NCI-H2029 (cell line): Measurements from ENCODE around the gene ABHD12.
"Not testable (repeated sequence)": the region's sequence is repeated elsewhere in the genome, so short reads cannot be mapped to it uniquely, and the experiment has no call there.

Experiments
- DNase-seq: peaks from one replicate; lab custom pipeline; 2025; lab: John Stamatoyannopoulos, UW

Gene ABHD12

DNA sequence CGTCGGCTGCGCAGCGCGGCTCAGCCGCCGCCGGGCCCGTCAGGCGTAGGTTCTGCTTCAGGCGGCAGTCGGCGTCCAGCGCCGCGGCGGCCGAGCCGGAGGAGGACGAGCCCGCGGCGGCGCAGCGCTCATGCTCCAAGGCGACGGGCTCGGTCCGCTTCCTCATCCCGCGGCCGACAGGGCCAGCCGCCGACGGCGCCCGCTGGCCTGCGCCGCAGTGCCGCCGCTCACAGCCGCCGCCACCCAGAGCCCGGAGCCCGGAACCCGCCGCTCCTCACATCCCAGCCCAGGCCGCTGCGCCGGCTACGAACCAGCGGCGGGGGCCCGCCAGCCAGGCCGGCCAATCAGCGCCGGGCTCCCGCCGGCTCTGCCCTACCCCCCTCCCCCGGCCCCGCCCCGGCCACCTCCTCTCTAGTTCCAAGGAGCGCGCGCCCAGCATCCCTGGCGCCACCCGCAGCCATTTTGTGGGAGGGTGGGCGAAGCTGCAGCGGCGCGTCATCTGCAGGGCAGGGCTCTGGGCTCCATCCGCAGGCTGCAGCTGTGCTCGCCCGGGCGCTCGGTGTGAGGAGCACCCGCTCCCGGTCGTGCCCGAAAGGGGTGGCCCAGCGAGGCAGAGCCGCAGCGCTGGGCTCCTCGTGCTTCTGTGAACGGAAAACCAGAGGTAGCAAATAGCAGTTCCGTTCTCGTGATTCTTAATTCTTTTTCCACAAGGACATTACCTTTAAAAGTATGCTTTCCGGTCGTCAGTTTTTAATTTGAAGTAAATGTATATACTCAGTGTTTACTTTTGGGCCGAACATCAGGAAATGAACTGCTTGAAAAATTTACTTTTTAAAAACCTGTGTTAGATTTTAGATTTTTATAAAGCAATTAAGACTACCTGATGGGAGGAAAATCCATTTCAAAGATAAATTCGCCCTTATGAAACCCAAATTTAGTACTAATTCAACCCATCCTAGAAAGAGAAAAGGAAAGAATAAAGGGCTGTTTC lies at the start of gene ABHD12:
ABHD12 (minus strand) TSS at position 298 of the 991 bp plus-strand sequence; CDS start at position 166, 132 bp downstream.
- peak; percentile 97 for DNase-seq

GRCh38 chr20:25439328-25439727 lies 48.7 kb upstream of the ABHD12 start:
- DNase-seq = no peak

DNA sequence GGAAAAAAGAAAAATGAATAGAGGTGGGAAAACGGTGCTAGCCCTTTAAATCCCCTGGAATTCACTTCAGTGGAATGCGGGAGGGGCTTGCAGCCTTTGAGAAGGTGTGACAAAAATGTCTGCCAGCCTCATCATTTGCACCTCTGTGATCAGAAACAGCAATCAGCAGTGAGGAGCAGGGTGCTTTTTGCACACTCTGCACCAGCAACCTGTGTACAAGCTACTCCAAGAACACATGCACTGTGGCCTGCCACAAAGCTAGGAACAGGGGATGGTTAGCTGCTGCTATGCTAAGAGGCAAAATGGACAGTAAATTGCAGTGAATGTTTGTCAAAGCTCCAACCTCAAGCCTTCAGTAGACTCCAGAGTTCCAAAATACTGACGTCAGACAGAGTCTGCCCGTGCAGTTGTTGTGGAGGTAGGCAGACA lies 46.5 kb upstream of the ABHD12 start:
- no peak for DNase-seq

GRCh38 chr20:25424536-25424935 lies 33.9 kb upstream of the ABHD12 start:
- DNase-seq = no peak

DNA sequence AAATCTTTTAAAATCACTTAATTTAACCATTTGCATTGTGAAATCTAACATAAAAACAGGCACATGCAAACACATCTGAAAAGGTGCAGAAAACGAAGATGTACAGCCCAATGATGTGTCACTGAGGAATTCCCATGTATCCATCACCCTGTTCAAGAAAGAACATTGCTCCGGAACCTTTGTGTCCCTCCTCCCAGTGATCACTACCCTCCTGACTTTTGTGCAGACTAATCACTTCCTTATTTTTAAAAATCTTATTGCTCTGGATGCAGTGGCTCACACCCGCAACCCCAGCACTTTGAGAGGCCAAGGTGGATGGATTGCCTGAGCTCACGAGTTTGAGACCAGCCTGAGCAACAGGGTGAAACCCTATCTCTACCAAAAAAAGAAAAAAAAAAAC lies 31.4 kb upstream of the ABHD12 start:
- no peak for DNase-seq

- DNase-seq = no peak
Observed at GRCh38 chr20:25421102-25421501, 30.5 kb upstream of the ABHD12 start.

GRCh38 chr20:25418776-25419175 lies 28.1 kb upstream of the ABHD12 start:
- DNase-seq = no peak

DNA sequence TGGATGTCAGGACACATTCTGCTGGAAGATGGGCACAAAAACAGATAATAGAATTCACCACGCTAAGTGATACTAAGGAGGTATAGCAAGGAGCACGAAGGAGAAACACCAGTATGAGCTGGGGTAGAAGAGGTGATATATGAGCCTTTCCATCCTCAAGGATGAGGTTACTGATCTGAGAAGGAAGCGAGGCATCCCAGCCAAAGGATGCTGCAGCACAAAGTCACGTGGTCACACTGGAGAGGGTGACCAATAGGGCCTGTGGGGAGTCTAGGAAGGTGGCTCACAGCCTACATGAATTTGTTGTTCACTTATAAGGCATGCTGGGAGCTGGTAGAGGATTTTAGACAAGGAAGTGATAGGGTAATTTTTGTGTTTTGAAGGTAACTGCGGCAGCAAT lies 18.3 kb upstream of the ABHD12 start:
- DNase-seq = no peak

DNA sequence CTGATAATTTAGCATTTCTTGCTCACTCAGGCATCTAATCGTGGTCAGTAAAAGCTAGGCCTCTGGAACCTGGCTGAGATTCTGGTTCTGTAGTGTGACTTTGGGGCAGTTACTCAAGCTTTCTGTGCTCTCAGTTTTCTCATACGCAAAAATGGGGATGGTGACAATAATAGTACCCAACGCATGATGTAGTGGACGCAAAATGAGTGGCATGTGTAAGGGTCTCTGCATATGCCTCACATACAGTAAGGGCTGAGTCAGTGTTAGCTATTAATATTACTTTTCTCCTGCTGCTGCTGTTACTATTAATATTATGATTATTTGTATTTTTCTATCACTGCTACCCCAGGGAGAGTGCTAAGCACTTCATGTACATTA lies 17.5 kb upstream of the ABHD12 start:
- no peak for DNase-seq

DNA sequence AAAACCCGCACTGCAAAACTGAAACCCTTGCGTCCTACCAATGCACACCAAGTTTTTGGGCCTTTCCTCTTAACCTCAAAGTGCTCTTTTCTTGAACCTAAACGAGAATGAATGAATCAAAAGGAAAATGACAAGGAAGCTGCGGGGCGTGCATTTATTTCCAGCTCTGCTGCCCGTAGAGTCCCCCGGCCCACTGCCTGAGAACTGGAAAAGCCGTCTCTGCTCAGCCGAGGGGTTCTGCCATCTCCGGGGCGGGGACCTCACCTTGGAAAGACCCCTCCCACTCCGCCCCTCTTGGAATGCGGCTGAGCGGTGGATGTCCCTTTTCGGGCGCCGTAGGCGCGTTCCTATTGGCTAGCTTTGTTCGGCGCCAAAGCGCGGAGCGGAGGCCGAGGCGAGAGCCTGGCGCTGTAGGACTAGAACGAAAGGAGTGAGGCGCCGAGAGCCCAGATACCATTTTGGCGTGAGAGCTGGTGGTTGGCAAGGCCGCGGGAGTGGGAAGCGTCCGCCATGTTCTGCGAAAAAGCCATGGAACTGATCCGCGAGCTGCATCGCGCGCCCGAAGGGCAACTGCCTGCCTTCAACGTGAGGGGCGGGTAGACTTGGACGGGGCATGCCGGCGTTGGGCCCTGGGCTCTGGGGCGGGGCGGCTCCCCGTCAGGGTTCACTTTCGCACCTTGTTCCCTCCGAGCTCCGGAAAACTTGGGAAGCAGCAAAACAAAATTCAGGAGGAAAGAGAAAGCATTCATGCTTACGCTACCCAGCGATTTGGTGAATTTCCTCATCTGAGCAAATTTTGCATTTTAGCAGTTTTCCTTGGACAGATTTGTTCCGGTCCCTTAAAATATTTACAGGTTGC lies 16.9 kb upstream of the ABHD12 start, which contains the start of gene GINS1:
GINS1 (plus strand) TSS at position 363 of the 859 bp plus-strand sequence; CDS start at position 511, 148 bp downstream.
- DNase-seq = peak; percentile 89

GRCh38 chr20:25402583-25402982 lies 11.9 kb upstream of the ABHD12 start:
- DNase-seq = no peak

DNA sequence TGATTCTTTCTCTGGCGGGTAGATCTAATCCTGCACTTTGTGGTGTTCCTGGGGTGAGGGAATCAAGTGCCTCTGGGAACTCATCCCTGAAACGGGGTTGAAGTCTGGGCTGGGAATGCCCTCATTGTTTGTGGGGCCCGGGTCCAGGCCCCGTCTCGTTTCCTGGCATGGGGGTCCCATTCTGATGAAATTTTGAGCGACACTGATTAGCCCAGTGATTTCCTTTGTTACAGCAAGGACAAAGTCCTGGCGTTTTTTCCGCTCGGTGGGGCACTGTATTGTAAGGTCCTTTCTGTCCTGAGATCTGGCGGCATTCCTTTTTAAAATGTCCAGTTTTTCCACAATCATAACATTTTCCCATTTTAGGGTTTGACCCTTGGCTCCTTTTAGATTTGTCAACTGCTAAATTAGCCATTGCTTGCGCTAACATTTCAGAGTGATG lies 9.7 kb upstream of the ABHD12 start:
- DNase-seq = not testable (repeated sequence)

GRCh38 chr20:25399037-25399430 lies 8.4 kb upstream of the ABHD12 start:
- peak; percentile 51 for DNase-seq

GRCh38 chr20:25398376-25399036 lies 7.9 kb upstream of the ABHD12 start:
- no peak for DNase-seq

DNA sequence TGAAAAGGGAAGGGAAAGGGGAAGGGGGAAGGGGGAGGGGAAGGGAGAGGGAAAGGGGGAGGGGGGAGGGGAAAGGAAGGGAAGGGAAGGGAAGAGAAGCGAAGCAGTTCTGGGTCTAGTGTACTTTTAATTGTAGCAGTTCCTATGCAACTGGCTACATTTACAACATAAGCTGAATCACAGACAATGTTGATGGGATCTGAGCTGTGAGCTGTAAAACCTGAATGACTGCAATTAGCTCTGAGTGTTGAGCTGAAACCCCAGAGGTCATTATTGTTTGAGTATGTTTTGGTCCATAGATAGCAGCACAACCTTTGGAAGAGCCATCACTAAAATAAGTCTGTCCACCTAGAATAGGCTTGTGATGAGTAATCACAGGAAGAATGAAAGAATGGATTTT lies 7.2 kb upstream of the ABHD12 start:
- DNase-seq = no peak

- no peak for DNase-seq
Observed at GRCh38 chr20:25397096-25397495, 6.5 kb upstream of the ABHD12 start.

- no peak for DNase-seq
Observed at GRCh38 chr20:25394996-25395395, 4.4 kb upstream of the ABHD12 start.

DNA sequence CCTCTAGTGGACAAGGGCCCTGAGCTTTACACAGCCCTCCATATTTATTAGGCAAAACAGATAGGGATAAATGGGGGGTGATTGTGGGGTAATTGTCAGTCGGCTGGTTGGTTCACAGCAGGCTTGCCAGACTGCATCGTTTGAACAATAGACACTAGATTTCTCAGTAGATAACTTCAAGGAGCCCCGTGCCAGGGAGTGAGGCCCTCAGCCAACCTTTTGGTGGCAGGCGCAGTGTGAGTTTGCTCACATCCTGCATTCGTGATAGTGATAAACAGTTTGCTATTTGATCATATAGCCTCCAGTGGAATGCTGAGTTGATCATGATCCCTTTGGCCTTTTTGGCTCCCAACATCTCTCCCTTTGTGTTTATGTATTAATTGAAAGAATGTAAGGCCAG lies 3.6 kb upstream of the ABHD12 start:
- DNase-seq = no peak

DNA sequence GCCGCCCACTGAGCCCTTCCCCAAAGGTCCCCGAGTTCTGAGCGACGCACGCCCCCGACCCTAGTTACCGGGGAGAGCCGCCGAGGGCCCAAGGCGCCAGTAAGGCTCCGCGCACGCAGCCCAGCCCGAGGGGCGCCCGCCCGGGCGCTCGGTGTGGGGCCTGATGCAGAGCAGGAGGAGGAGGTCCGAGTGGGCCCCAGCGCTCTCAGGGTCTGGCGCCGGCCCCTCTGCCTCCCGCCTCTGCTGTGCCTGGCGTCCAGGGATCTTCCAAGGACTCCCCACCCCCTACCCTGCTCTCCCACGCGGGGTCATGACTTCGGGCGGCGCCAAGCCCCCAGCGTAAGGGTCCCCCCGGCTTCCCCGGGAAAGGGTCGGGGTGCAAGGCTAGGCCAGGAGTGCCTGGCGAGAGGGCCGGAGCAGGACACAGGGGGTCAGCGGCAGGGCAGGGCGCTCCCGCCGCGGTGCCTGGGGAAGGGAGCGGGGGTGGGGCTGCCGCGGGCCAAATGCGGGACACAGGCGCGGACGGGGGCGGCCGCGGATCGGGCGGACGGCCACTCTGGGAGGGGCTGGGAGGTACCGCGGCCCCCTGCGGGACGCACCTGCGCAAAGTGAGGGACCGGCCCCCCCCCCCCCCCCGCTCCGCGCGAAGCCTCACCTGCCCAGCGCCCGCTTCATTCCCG lies 637 bp downstream of the ABHD12 start:
- DNase-seq = peak; percentile 54

DNA sequence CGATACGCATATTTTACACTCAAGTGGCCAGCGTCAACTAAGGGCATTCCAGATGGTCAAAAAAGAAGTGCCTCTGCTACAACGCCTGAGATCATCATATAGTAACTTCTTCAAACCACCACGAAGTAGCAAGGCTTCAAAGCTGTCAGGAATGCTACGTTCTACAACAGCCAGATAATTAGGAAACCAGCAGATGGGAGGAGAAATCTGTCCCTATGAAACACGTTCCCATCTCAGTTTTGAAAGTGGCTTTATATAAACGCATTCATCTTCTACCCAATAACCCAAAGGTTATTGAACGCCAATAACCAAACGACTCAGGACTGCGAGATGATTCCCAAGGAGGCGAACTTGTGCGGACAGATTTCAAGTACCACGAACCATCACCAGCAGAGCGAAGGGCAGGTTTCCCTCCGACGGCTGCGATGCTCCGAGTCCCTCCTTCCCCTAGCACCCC lies 1.2 kb downstream of the ABHD12 start:
- no peak for DNase-seq

- no peak for DNase-seq
Observed at GRCh38 chr20:25382704-25383370, 7.8 kb downstream of the ABHD12 start.
